ENCODE results near the gene CDH18. TPM values are rescaled to one million over a fixed set of nuclear protein-coding genes. Genes with fewer than 3 reads are reported as not detected.
A peak's percentile ranks its signal among the peaks of the same experiment; 100 is the strongest.

CDH18 gene
- total RNA-seq, 1 experiment from 2014 or later = not detected

DNA sequence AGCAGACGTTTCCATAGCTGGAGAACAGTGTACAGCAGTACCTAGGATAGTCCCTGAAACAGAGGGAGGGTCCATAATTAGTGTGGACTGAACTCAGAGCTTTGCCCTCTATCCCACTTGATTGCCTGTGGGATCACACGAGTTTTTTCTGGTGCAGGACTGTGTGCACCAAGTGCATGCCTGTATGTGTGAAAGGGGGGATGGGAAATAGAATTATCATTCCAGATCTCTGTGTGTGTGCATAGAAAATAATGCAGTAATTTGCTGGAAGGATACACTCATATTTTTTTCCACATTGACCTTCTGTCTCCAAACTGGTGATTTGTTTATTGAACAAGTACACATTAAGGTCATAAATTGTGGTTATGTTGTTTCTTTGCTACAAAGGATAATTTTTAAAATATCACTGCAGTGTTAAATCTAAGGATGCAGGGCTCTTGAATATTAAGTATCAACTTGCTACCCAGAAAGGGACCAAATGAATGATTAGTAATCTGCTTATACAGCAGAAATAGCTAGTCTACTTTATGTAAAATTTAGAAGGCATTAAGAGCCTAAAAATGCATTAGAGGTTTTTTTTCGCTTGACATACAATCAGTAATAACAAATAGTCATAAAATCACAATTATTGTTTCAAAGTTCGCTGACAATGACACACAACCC, 292.9 kb downstream of the CDH18 start:
- no peak for DNase-seq (ENCODE audit: low read depth)

DNA sequence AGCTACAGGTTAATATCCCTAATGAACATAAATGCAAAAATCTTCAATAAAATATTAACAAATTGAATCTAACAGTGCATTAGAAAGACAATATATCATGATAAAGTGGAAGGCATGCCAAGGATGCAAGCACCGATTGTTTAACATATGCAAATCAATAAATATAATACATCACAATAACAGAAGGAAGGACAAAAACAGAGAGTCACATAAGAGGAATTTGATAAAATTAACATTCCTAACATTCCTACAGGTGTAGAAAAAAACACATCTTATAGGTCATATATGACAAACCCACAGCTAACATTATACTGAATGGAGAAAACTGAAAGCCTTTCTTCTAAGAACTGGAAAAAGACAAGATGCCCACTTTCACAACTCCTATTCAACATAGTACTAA, 297.0 kb downstream of the CDH18 start:
- in situ Hi-C loops (cut with HindIII; ENCODE audit: low pct_unique_long_range_greater_than_20kb, low sequenced_read_pairs) = no loop called here
- DNase-seq (ENCODE audit: low read depth) = no peak

More for the DNA sequence above, 292.9 kb downstream of the CDH18 start:
- in situ Hi-C loops (cut with HindIII; ENCODE audit: low pct_unique_long_range_greater_than_20kb, low sequenced_read_pairs) = no loop called here

DNA sequence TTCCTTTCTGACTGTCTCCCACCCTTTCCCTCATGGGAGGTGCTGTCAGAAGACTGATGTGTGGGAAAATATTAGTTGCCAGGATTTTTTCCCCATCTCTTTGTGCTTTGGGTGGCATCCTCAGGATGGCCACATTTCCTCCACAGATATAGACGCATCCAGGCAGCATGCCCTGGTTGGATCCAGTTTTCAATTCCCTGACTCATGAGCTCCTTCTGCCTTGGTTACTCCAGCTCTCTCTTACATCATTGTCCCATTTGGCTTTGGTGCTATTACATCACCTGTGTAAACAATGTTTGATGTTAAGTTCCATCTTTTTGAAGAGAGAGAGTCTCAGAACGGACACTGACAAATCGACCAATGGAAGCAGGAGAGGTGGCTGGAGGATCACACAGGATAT, 302.5 kb downstream of the CDH18 start:
- DNase-seq (ENCODE audit: low read depth) = no peak
- in situ Hi-C loops (cut with HindIII; ENCODE audit: low pct_unique_long_range_greater_than_20kb, low sequenced_read_pairs) = no loop called here

DNA sequence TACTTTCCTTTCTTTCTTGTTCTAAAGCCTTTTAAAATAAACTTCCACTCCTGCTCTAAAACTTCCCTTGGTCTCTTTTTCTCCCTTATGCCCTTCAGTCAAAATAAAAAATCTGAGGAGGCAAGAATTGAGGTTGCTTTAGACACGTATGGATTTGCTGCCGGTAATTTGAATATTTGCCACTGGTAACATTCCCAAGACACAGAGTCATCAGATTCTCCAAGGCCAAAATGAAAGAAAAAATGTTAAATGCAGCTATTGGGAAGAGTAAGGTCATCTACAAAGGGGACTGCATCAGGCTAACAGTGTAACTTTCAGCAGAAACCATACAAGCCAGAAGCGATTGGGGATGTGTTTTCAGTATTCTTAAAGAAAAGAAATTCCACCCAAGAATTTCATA, 311.1 kb downstream of the CDH18 start:
- in situ Hi-C loops (cut with HindIII; ENCODE audit: low pct_unique_long_range_greater_than_20kb, low sequenced_read_pairs) = no loop called here
- no peak for DNase-seq (ENCODE audit: low read depth)

DNA sequence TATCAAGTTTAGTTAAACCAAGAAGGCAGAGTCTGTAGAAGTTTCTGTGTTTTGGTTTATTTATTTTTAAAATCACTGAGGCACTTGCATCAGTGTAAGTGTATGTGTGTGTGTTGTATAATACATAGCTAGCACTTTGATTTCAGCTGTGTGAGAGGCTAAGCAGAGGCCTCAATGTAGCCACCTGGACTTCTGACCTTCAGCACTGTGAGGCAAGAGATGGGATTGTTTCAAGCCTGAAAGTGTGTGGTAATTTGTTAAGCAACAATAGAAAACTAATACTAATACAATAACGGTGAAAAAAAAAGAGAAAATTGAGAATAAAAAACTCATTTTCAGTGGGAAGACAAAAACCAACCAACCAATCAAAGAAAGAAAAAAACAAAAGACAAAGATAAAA, 327.3 kb downstream of the CDH18 start:
- in situ Hi-C loops (cut with HindIII; ENCODE audit: low pct_unique_long_range_greater_than_20kb, low sequenced_read_pairs) = no loop called here
- no peak for DNase-seq (ENCODE audit: low read depth)

DNA sequence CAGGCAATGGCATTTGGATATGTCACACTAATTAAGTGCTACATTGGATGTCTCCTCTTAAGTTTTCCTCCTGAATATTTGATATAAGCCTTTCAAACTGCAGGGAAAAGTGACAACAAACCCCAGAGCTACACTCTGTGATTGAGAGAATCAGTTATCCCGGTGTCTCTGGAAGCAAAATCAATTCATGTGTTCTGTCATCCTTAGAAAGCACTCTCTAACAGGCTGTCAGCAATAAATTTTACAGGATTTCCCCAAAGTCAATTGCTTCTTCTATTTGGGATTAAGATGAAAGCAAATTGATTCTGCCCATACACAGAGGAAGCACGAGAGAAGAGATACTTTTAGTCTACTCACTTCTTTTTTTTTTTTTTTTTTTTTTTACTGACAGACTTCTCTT, 332.4 kb downstream of the CDH18 start:
- in situ Hi-C loops (cut with HindIII; ENCODE audit: low pct_unique_long_range_greater_than_20kb, low sequenced_read_pairs) = no loop called here

DNA sequence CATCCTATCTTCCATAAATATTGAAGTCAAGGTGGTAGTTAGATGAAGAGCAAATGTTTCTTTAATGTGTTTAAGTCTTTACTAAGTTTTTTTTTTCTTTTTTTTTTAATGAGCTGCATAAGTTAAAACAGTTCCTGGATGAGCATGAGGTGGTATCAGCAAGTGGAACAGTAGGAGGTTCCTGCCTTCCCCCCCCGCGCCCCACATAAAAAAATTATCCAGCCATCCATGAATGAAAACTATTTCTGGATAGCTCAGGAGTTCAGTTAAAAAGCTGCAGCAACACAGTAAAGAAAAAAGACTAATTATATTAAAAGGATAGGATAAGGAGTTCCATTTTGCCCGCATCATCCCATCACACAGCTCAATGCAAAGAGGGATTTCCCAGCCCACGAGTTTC, 349.5 kb downstream of the CDH18 start:
- DNase-seq (ENCODE audit: low read depth) = no peak
- in situ Hi-C loops (cut with HindIII; ENCODE audit: low pct_unique_long_range_greater_than_20kb, low sequenced_read_pairs) = no loop called here

More for the DNA sequence above, 332.4 kb downstream of the CDH18 start:
- no peak for DNase-seq (ENCODE audit: low read depth)

DNA sequence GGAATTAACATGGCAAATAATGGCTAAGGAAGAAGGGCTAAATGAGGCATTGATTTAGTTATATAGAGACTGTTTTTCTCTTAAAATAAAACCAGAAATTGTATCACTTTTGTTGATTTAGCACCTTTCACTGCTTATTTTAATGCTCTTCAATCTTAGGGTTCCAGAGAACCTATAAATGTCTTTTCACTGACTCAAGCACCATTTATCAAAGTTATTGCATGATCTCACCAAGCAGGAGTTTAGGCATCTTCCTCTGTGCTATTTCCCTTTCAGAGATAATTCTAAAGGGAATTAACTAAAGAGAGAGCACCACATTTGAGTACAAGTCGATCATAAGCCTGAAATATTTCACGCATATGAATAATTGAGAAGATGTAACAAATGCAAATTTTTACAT, 357.1 kb downstream of the CDH18 start:
- no peak for DNase-seq (ENCODE audit: low read depth)
- in situ Hi-C loops (cut with HindIII; ENCODE audit: low pct_unique_long_range_greater_than_20kb, low sequenced_read_pairs) = no loop called here

DNA sequence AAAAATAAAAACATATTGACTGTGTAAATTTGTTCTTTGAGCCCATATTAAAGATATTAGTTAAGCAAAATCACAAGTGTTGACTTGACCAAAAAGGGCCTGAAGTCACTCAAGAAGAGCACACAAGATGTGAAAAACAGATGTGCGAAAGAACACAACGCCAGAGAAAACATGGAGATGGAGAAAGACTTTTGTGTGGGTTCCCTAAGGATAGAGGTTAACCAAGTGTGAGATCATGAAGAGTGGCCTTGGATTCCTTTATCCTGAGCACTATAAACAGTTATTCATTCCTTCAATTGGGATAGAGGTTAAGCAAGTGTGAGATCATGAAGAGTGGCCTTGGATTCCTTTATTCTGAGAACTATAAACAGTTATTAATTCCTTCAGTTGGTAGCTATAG, 361.8 kb downstream of the CDH18 start:
- in situ Hi-C loops (cut with HindIII; ENCODE audit: low pct_unique_long_range_greater_than_20kb, low sequenced_read_pairs) = no loop called here
- DNase-seq (ENCODE audit: low read depth) = no peak

DNA sequence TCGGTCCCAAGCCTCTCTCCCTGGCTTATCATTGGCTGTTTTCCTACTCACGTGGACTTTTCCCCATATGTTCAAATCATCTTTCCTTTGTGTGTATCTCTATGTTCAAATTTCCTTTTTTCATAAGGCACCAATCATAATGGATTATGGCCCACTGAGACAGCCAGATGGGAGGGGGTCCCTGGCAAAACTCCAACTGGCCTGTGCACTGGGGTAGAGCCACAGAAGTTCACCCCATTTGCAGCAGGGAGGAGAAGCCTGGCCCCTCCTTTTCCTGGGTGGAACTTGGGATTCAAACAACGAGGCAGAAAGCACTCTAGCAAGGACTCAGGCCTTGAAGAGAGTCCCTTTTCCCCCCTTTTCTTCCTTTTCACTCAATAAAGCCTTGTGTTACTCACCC, 362.4 kb downstream of the CDH18 start:
- in situ Hi-C loops (cut with HindIII; ENCODE audit: low pct_unique_long_range_greater_than_20kb, low sequenced_read_pairs) = no loop called here
- no peak for DNase-seq (ENCODE audit: low read depth)

DNA sequence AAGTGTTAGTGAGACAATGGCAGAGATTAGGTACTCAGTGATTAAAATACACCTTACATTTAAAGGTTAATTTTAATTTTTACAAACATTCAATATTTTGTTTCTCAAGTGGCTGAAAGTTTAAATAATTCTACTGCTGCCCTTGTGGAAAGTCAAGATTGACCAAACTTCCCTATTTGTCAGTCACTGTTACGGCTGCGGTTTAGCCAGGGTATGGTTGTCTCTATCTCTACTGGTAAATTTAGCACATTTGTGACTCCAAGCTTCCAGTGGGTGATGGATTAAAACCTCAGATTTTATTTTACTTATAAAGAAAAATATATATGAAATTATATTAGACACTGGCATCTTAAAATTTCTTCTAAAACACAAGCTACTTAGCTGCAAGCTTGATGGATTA, 368.4 kb downstream of the CDH18 start:
- in situ Hi-C loops (cut with HindIII; ENCODE audit: low pct_unique_long_range_greater_than_20kb, low sequenced_read_pairs) = loop anchor here (25.0 kb wide), 1 partner anchor 857 kb away; no protein-coding TSS in a partner anchor
- DNase-seq (ENCODE audit: low read depth) = no peak

DNA sequence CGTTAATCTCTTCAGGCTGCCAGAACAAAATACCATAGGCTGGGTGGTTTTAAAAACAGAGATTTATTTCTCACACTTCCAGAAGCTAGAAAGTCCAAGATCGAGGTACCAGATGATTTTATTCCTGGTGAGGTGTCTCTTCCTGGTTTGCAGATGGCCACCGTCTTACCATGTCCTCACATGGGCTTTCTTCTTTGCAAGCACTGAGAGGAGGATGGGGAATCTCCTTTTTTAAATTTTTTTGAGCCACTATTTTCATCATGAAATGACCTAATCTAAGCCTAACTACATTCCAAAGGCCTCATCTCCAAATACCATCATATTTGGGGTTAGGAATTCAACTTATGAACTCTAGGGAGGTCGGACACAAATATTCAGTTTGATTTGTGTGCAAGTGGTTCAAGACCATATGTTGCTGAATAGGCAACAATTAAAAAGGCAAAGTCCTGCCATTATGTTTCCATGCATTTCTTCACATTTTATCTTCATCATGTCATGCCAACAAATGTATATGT, 371.2 kb downstream of the CDH18 start:
- in situ Hi-C loops (cut with HindIII; ENCODE audit: low pct_unique_long_range_greater_than_20kb, low sequenced_read_pairs) = loop anchor here (25.0 kb wide), 1 partner anchor 854 kb away; no protein-coding TSS in a partner anchor
- no peak for DNase-seq (ENCODE audit: low read depth)

DNA sequence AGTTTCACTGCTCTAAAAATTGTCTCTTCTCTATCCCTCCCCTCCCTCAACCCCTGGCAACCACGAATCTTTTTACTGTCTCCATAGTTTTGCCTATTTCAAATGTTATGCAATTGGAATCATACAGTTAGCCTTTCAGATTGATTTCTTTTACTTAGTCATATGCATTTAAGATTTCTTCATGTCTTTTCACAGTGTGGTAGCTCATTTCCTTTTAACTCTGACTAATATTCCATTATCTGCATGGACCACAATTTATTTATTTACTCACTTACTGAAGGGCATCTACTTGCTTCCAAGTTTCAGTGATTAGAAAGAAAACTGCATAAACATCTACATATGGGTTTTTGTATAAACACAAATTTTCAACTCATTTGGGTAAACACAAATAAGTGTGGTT, 372.3 kb downstream of the CDH18 start:
- no peak for DNase-seq (ENCODE audit: low read depth)
- in situ Hi-C loops (cut with HindIII; ENCODE audit: low pct_unique_long_range_greater_than_20kb, low sequenced_read_pairs) = loop anchor here (25.0 kb wide), 1 partner anchor 853 kb away; no protein-coding TSS in a partner anchor

DNA sequence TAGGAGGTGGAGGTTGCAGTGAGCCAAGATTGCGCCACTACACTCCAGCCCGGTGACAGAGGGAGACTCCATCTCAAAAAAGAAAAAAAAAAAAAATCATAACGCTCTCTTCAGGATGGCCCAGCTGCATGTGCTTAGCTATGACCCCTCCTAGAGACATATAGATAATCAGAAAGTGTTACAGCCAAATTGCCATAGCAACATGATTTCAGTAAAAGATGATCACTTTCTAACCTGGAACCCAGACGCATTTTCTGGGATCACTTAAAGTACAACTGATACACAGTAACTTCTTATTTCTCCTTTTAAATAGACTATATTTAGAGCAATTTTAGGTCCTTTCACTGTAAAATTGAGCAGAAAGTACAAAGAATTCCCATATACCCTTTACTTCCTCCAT, 372.9 kb downstream of the CDH18 start:
- DNase-seq (ENCODE audit: low read depth) = no peak
- in situ Hi-C loops (cut with HindIII; ENCODE audit: low pct_unique_long_range_greater_than_20kb, low sequenced_read_pairs) = loop anchor here (25.0 kb wide), 1 partner anchor 853 kb away; no protein-coding TSS in a partner anchor

DNA sequence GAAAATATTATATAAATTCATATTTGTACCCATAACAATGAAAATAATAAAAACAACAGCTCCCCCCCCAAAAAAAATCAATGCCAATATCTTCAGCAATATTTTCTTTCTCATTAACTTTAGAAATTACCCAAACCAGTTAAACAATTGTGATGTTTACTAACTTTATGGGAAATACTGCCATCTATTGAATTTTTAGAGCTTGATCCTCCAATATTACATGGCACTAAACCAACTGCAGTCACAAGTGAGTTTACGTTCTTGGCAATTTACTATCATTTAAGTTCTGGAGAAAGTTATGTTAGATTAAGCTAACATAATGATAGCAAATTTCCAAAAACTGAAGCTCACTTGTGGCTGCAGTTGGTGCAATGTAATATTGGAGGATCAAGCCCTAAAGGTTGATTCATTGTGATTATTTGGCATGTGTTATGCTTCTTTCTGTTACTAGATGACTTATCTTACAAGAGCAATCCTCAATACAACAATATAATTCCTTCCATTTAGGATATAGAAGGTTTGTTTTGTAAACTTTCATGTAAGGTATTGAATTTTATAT, 379.5 kb downstream of the CDH18 start:
- peak; percentile 6 for DNase-seq (ENCODE audit: low read depth)
- in situ Hi-C loops (cut with HindIII; ENCODE audit: low pct_unique_long_range_greater_than_20kb, low sequenced_read_pairs) = loop anchor here (25.0 kb wide), 1 partner anchor 846 kb away; no protein-coding TSS in a partner anchor

DNA sequence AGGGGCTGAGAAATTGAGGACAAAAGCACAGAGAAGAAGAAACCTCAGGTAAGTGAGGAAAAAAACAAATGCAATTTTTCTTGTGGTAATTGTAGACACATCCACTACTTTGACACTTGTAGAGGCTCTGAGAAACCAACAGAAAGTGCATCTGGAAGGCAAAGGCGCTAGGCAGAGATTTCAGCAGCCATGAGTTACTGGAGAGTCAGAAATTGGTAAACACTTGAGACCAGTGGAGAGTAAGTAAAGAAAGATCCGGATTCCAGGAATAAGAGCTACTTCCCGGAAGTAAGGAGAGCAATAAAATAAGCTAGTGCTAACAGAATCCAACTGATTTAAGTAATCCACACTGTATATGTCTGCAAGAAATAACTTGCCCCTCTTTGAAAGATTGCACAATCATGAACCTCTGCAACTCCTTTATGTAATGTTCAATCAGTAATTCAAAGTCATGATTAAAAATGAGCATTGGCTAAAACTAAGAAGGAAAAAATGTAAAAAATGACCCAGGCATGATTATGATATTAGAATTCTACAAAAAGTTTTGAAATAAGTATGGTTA, 382.1 kb downstream of the CDH18 start:
- no peak for DNase-seq (ENCODE audit: low read depth)
- in situ Hi-C loops (cut with HindIII; ENCODE audit: low pct_unique_long_range_greater_than_20kb, low sequenced_read_pairs) = loop anchor here (25.0 kb wide), 1 partner anchor 844 kb away; no protein-coding TSS in a partner anchor

DNA sequence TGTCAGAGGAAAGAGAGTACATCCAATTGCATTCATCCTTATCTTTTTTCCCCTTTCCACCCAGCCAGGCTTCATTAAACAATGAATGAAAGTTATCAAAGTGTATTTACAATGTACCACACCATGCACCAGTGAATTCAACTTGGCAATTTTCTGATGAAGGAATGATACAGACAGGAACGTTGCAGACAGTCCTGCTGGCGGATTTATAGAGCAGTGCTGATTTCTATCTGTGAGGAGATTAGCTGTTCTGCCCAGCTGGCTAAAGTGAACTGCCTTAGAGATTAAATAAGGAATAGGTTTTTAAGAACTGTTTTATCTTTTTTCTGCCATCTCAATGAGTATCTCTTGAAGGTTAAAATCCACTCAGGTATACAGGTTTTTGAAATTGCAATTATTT, 403.9 kb downstream of the CDH18 start:
- no peak for DNase-seq (ENCODE audit: low read depth)
- in situ Hi-C loops (cut with HindIII; ENCODE audit: low pct_unique_long_range_greater_than_20kb, low sequenced_read_pairs) = no loop called here

DNA sequence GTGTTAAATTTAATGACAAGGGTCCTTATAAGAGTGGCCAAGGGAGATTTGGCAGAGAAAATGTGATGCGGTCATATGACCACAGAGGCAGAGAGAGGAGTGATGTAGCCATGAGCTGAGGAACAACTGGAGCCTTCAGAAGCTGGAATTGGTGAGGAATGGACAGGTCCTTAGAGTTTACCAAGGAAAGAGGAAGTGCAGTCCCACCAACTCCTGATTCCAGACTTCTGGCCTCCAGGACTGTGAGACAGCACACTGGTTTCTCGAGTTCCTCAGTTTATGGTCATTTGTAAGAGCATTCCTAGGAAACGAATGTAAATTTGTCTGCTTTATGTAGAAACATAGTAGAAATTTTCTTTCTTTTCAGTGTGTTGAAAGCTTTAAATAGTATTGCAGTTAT, 410.1 kb downstream of the CDH18 start:
- DNase-seq (ENCODE audit: low read depth) = no peak
- in situ Hi-C loops (cut with HindIII; ENCODE audit: low pct_unique_long_range_greater_than_20kb, low sequenced_read_pairs) = no loop called here

DNA sequence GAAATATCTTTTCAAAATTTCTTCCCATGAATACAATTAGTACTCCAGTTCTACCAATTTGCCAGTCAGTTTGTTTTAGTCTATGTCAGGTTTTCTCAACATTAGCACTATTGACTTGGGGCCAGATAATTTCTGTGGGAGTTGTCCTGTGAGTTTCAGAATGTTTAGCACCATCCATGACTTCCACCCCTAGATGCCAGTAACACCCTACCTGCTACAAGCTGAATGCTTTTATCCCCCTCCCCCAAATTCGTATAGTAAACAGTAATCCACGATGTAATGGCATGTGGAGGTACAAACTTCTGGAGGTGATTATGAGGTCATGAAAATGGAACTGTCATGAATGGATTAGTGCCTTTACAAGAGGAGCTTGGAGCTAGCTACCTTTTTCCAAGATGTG, 420.0 kb downstream of the CDH18 start:
- no peak for DNase-seq (ENCODE audit: low read depth)
- in situ Hi-C loops (cut with HindIII; ENCODE audit: low pct_unique_long_range_greater_than_20kb, low sequenced_read_pairs) = no loop called here
